Measurements from ENCODE around the gene DCDC2B.

DNA sequence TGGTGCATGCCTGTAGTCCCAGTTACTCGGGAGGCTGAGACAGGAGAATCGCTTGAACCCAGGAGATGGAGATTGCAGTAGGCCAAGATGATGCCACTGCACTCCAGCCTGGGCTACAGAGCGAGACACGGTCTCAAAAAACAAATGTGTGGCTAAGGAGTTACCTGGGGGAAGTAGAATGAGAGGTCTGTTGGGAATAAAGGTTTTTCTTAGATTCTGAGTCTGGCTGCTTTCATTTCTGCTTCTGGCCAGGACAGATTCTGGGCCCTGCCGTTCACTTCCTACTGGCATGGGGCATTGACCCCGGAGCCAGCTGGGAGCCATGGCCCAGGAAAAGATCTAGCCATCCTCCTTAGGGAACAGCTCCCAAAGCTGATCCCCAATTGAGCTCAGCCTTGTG is 420 bp upstream of the DCDC2B start:
- TF ChIP-seq, protein P1, sequence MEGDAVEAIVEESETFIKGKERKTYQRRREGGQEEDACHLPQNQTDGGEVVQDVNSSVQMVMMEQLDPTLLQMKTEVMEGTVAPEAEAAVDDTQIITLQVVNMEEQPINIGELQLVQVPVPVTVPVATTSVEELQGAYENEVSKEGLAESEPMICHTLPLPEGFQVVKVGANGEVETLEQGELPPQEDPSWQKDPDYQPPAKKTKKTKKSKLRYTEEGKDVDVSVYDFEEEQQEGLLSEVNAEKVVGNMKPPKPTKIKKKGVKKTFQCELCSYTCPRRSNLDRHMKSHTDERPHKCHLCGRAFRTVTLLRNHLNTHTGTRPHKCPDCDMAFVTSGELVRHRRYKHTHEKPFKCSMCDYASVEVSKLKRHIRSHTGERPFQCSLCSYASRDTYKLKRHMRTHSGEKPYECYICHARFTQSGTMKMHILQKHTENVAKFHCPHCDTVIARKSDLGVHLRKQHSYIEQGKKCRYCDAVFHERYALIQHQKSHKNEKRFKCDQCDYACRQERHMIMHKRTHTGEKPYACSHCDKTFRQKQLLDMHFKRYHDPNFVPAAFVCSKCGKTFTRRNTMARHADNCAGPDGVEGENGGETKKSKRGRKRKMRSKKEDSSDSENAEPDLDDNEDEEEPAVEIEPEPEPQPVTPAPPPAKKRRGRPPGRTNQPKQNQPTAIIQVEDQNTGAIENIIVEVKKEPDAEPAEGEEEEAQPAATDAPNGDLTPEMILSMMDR (conservative IDR thresholded peaks at IDR 0.05): no peak
- no peak for TF ChIP-seq ZFX (IDR thresholded peaks at IDR 0.05)
